GM10847 (cell line): Measurements from ENCODE around the gene ADAMTS2.

Source experiments
- POLR2A ChIP-seq: IDR thresholded peaks from 2 replicates; pipeline ENCODE4 v1.6.1; 2011; ENCODE audit not compliant: insufficient read length; ENCODE audit errors: extremely low read depth

The ADAMTS2 gene

GRCh38 chr5:179361037-179361603 lies 15.9 kb upstream of the ADAMTS2 start:
- TF ChIP-seq POLR2A, result no peak

GRCh38 chr5:179357031-179357430 lies 11.8 kb upstream of the ADAMTS2 start:
- no peak for TF ChIP-seq POLR2A

- no peak for TF ChIP-seq POLR2A
Observed at GRCh38 chr5:179355976-179356974, 11.0 kb upstream of the ADAMTS2 start.

- no peak for TF ChIP-seq POLR2A
Observed at GRCh38 chr5:179354305-179354882, 9.1 kb upstream of the ADAMTS2 start.

- no peak for TF ChIP-seq POLR2A
Observed at GRCh38 chr5:179348843-179349242, 3.6 kb upstream of the ADAMTS2 start.

- no peak for TF ChIP-seq POLR2A
Observed at GRCh38 chr5:179348011-179348530, 2.8 kb upstream of the ADAMTS2 start.

- TF ChIP-seq POLR2A, result no peak
Observed at GRCh38 chr5:179347581-179347980, 2.3 kb upstream of the ADAMTS2 start.

- no peak for TF ChIP-seq POLR2A
Observed at GRCh38 chr5:179346875-179347274, 1.6 kb upstream of the ADAMTS2 start.

- TF ChIP-seq POLR2A, result no peak
Observed at GRCh38 chr5:179346401-179346800, 1.1 kb upstream of the ADAMTS2 start.

- no peak for TF ChIP-seq POLR2A
Observed at GRCh38 chr5:179345183-179345432, 153 bp downstream of the ADAMTS2 start.

GRCh38 chr5:179344431-179345182 lies 654 bp downstream of the ADAMTS2 start:
- TF ChIP-seq POLR2A, result no peak

GRCh38 chr5:179343719-179344430 lies 1.4 kb downstream of the ADAMTS2 start:
- no peak for TF ChIP-seq POLR2A

- TF ChIP-seq POLR2A, result no peak
Observed at GRCh38 chr5:179343021-179343718, 2.1 kb downstream of the ADAMTS2 start.

- no peak for TF ChIP-seq POLR2A
Observed at GRCh38 chr5:179342577-179342976, 2.7 kb downstream of the ADAMTS2 start.
